Measurements from ENCODE around the gene AP5Z1.

GRCh38 chr7:4799508-4800268, 24.3 kb downstream of the AP5Z1 start:
- no peak for TF ChIP-seq POLR2AphosphoS5 (IDR thresholded peaks at IDR 0.05; ENCODE audit: borderline replicate concordance, low read depth, low read length)
- TF ChIP-seq FOXP2 (optimal IDR thresholded peaks at IDR 0.05; ENCODE audit: control extremely low read depth, extremely low read length, insufficient read depth): no peak

Measured in SK-N-MC (cell line).